Measurements from ENCODE around the gene GDF2.

DNA sequence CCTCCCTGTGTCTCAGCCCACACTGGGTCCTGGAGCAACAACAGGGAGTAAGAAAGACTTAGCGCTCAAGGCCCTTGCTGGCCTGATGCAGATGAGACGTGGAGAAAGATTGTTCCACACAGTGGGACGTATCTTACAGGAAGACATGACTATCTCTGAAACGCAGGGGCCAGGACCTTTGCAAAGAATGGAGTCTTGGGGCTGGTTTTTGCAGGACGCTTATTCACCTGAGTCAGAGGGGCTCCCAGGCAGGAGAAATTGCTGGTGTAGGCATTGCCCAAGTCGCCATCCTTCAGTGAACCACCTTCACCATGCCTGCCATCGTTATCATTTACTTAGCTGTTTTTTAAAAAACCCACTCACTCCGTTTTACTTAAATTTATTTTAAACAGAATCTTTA is 34.0 kb upstream of the GDF2 start:
- TF ChIP-seq EZH2 (IDR thresholded peaks at IDR 0.05; ENCODE audit: borderline replicate concordance, low read depth, low read length, severe bottlenecking), result no peak
- TF ChIP-seq, protein P1, sequence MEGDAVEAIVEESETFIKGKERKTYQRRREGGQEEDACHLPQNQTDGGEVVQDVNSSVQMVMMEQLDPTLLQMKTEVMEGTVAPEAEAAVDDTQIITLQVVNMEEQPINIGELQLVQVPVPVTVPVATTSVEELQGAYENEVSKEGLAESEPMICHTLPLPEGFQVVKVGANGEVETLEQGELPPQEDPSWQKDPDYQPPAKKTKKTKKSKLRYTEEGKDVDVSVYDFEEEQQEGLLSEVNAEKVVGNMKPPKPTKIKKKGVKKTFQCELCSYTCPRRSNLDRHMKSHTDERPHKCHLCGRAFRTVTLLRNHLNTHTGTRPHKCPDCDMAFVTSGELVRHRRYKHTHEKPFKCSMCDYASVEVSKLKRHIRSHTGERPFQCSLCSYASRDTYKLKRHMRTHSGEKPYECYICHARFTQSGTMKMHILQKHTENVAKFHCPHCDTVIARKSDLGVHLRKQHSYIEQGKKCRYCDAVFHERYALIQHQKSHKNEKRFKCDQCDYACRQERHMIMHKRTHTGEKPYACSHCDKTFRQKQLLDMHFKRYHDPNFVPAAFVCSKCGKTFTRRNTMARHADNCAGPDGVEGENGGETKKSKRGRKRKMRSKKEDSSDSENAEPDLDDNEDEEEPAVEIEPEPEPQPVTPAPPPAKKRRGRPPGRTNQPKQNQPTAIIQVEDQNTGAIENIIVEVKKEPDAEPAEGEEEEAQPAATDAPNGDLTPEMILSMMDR (IDR thresholded peaks at IDR 0.05; ENCODE audit: borderline replicate concordance, extremely low read depth, low read length, poor library complexity, severe bottlenecking), result no peak

All from DND-41 (cell line).